GM23248 (cell line): ENCODE data around the gene CNIH2.

Experiments used
- EZH2 ChIP-seq: fragments of 200-600 bp; sonication (generic); IDR thresholded peaks from 2 replicates; pipeline ENCODE4 v1.6.1; 2018; ENCODE audit warnings: antibody characterized with exemption, mild to moderate bottlenecking; ENCODE audit not compliant: insufficient read depth, poor library complexity, severe bottlenecking
- EZH2phosphoT487 ChIP-seq: fragments of 200-600 bp; sonication (generic); IDR thresholded peaks from 2 replicates; pipeline ENCODE4 v1.6.1; 2018; ENCODE audit warnings: antibody characterized with exemption, moderate library complexity, mild to moderate bottlenecking, low read depth; ENCODE audit not compliant: insufficient read depth

GRCh38 chr11:66267379-66268243 is 10.4 kb upstream of the CNIH2 start:
- TF ChIP-seq EZH2 = no peak
- TF ChIP-seq EZH2phosphoT487 = no peak
